ENCODE results near the gene PROKR1.
A peak's percentile ranks its signal among the peaks of the same experiment; 100 is the strongest.
"Not testable (repeated sequence)": the region's sequence is repeated elsewhere in the genome, so short reads cannot be mapped to it uniquely, and the experiment has no call there.

Gene PROKR1

GRCh38 chr2:68659081-68659480, 15.7 kb downstream of the PROKR1 start:
- DNase-seq = no peak

- no peak for DNase-seq
Observed at GRCh38 chr2:68660658-68661057, 17.3 kb downstream of the PROKR1 start.

DNA sequence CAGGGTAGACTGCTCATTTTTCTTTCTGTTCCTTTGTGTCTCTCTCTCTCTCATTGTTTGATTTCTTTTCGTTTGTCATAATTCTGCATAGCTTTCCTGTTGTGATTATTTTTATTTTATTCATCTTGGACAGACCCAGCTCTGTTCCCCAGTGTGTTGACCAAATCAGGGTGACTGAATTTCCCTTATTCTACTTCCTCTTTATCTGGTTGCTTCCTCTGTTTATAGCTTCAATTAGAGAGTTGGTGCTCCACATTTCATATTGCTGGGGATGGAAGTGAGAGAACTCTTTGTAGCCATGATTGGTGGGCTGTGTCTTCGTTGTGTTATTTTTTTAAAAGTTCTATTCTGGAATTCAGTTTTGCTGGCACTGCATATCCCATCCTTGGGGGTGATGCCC, 19.1 kb downstream of the PROKR1 start:
- no peak for DNase-seq

DNA sequence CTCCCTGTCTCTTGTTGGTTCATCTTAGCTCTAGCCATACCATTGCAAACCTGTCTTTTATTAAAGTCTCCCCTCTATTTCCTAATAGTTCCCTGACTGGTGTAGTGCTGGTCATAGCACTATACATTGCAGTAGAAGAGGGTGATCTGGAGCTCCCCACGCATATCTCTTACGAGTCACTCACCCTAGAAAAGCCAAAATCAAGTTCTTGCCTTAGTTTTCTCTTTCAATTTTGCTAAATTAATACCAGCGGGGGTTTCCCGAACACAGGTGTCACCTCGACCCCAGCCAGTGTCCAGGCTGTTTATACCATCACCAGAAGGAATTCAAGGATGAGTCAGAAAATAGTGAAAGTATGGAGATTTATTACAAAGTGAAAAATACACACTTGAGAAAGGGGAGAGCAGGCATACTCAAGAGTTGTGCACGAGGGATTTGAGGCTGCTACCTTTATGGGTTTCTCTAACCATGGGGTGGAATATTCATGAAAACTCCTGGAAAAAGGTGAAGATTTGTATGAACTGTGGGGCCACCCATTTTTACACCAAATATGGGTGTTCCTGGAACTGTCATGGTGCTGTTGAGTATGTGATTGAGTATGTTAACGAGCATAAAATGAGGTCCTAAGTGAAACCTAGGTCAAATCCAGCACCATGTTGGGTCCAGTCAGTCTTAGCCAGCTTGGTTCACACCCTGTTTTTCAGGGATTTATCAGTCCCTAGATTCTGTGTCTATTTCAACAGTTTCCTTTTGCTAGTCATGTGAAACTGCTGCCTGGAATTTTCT, 20.2 kb downstream of the PROKR1 start:
- DNase-seq = no peak

GRCh38 chr2:68667371-68667770, 24.0 kb downstream of the PROKR1 start:
- no peak for DNase-seq

- DNase-seq = no peak
Observed at GRCh38 chr2:68669651-68670050, 26.3 kb downstream of the PROKR1 start.

DNA sequence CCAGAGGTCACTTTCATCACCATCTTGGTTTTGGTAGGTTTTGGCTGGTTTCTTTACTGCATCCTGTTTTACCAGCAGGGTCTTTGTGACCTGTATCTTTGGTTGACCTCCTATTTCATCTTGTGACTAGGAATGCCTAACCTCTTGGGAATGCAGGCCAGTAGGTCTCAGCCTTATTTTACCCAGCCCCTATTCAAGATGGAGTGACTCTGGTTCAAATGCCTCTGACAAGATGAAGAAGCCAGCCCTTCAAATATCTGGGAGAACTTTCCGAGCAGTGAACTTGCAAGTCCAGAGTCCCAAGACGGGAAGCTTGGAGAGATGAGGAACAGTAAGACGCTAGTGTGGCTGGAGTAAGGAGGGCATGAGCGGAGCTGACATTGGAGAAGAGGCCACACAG, 28.6 kb downstream of the PROKR1 start:
- DNase-seq = no peak

DNA sequence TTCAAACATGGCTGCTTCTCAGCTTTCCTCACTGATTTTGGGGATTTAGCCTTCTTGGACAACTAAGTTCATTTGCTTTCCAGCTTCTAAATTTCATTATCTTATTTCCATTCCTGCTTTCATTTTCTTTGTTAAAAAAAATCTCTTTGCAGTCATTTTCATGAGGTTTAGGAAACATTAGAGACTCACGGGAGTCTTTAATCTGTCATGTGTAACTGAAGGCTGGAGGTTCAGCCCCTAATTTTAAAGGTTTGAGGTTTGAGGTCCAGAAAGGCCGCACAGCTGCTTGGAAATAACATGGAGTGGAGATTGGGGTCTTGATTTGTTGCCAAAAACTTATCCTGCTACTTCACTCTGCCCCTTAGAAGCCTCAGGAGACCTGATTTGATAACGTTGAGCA, 30.3 kb downstream of the PROKR1 start:
- no peak for DNase-seq

DNA sequence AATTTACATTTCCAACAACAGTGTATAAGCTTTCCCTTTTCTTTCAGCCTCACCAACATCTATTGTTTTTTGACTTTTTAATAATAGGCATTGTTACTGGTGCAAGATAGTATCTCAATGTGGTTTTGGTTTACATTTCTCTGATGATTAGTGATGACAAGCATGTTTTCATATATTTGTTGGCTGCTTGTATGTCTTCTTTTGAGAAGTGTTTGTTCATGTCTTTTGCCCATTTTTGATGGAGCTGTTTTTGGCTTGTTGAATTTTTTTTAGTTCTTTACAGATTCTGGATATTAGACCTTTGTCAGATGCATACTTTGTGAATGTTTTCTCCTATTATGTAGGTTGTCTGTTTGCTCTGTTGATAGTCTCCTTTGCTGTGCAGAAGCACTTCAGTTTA, 32.1 kb downstream of the PROKR1 start:
- DNase-seq = no peak

DNA sequence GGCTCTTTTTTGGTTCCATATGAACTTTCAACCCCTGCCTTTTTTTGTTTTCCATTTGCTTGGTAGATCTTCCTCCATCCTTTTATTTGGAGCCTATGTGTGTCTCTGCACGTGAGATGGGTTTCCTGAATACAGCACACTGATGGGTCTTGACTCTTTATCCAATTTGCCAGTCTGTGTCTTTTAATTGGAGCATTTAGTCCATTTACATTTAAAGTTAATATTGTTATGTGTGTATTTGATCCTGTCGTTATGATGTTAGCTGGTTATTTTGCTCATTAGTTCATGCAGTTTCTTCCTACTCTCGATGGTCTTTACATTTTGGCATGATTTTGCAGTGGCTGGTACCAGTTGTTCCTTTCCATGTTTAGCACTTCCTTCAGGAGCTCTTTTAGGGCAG, 34.5 kb downstream of the PROKR1 start:
- not testable (repeated sequence) for DNase-seq

DNA sequence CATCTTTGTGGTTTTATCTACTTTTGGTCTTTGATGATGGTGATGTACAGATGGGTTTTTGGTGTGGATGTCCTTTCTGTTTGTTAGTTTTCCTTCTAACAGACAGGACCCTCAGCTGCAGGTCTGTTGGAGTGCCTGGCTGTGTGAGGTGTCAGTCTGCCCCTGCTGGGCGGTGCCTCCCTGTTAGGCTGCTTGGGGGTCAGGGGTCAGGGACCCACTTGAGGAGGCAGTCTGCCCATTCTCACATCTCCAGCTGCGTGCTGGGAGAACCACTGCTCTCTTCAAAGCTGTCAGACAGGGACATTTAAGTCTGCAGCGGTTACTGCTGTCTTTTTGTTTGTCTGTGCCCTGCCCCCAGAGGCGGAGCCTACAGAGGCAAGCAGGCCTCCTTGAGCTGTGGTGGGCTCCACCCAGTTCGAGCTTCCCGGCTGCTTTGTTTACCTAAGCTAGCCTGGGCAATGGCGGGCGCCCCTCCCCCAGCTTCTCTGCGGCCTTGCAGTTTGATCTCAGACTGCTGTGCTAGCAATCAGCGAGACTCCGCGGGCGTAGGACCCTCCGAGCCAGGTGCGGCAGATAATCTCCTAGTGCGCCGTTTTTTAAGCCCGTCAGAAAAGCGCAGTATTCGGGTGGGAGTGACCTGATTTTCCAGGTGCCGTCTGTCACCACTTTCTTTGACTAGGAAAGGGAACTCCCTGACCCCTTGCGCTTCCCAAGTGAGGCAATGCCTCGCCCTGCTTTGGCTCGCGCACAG, 36.0 kb downstream of the PROKR1 start:
- DNase-seq = peak; percentile 71

DNA sequence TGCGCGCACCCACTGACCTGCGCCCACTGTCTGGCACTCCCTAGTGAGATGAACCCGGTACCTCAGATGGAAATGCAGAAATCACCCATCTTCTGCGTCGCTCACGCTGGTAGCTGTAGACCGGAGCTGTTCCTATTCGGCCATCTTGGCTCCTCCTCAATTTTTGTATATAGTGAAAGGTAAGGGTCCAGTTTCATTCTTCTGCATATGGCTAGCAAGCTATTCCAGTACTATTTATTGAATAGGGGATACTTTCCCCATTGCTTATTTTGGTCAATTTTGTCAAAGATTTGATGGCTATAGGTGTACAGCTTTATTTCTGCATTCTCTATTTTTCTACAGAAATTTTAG, 36.5 kb downstream of the PROKR1 start:
- DNase-seq = peak; percentile 48

DNA sequence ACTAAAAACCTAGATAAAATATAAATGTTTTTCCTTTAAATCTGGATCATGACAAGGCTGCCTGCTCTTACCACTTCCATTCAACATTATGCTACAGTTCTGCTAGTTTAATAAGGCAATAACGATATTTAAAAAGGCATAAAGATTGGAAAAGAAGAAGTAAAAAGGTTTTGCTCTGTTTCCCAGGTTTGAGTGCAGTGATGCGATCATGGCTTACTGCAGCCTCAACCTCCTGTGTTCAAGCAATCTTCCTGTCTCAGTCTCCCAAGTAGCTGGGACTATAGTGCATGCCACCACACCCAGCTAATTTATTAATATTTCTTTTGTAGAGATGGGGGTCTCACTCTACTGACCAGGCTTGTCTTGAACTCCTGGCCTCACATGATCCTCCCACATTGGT, 40.8 kb downstream of the PROKR1 start:
- DNase-seq = no peak

DNA sequence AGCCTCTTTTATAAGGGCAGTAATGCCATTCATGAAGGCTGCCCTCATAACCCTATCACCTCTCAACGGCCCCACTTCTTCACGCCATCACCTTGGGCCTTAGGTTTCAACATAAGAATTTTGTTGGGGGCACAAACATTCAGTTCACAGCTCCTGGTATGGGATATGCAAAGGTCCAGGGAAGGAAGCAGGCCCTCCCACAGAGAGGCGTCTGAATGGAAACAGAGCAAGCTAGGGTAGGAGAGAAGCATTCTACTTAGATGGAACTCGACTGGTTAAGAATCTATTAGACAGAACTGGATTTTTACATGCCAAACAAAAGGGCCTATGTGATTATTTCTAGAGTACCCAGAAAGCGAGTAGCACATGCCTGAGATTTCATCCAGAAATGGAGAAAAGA, 42.8 kb downstream of the PROKR1 start:
- DNase-seq = no peak

DNA sequence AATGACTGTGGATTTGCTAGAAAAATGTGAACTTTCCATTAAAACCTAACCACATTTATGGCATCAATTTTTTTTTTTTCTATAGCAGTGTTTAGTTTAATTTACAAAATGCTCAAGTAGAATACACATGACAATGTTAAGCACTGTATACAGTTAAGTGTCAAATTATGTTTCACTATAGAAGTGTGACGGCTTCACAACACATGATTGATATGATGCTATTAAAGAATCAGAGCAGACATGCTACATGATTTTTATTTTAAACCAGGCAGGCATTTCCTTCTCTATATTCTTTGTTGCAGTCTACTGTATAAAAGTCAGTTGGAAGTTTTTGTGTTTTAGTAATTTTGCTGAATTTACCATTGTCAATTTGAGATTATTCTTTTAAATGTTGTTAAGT, 43.6 kb downstream of the PROKR1 start:
- DNase-seq = no peak

DNA sequence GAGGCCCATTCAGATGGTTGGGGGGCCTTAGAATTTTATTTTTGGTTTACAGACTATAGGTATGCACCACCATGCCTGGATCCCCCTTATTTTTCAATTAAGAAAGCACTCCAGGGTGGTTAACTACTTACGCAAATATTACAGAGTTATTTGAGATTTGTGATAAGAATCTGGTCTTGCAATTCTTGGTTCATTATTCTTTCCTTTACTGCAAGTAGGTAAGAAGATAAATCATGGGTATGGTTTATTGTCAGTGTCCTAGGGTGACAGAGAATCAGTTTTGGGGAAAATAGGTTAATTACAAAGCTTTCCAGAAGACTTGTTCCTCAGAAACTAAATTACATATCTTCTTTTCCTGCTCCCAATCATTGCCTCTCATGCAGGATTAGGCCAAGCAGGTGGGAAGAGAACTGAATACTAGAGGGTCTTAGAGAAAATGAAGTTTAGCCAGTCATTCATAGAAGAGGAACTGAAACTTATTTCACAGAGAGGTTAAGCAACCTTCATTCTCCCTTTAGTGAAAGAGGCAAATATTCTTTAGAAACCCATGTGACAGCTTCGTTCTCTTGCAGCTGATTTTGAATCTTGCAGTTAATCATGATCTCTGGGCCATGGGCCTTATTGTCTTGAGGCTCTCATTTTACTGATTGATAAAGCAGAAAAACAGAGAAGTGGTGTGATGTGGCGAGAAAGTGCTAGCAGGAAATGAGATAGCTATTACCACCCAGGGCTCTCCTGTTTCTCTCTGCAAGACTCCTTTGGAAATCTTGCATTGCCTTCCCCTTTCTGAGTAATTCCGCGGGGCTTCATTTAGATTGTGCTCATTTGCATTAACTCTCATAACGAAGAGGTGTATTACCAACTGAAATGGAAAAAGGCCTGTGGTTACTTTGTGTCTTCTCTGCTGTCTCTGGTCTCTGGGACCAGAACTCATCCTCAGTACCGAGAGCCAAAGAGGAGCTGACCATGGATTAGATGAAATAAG, 46.5 kb downstream of the PROKR1 start:
- DNase-seq = no peak

DNA sequence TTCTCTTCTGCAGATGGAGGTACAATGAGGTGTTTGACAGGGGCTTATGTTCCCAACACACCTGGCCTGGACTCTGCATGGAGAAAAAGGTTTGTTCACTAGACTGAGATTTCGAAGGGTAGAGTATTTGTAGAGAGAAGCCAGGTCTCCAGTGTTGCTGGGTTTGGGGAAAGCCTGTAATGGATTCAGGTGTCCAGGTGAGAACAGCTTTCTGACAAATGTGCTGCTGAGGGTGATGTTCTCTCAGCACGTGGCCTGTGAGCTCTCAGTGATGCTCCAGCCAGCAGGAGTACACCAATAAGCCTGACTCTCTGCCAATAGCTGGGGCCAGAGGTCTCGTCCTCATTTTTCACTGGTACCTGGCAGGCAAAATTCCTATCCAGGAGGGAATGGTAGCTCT, 47.5 kb downstream of the PROKR1 start:
- no peak for DNase-seq

GRCh38 chr2:68692511-68692910, 49.1 kb downstream of the PROKR1 start:
- DNase-seq = no peak

DNA sequence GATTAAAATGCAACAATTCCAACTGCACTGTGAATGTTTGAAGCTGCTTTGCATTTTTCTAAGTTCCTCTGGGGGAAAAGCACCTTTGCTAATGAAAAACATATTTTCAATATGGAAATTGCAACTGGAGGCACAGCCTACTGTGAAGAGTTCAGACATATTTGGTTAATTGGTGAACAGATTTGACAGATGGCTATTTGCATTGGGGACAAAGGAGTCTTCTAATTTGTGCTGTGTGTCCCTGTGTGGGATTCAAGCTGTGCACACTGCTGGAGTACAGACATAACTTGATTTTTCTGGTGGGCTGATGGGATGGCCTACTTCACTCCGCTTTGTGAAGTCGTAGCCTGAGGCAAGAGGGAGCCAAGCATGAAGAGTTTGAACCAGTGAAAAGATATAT, 50.6 kb downstream of the PROKR1 start:
- DNase-seq = no peak

DNA sequence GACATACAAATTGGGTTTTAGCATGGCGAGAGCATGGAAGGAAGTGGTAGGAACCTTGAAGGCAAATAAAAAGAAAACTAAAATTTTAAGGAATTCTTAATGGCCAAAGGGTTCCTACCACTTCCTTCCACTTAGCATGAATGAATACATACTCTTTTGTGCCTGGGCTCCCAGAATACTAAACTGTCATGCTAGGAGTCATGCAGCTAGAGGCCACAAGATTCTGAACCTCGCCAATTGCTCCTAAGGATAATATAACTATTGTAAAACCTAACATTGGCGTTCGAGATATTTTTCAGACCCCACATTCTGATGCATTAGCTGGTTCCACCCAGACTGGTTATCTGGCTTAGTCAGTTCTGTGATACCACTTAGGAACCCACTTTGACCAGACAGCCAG, 52.6 kb downstream of the PROKR1 start:
- DNase-seq = no peak

GRCh38 chr2:68696554-68696953, 53.2 kb downstream of the PROKR1 start:
- DNase-seq = no peak

GRCh38 chr2:68698567-68699377, 55.4 kb downstream of the PROKR1 start:
- DNase-seq = no peak

DNA sequence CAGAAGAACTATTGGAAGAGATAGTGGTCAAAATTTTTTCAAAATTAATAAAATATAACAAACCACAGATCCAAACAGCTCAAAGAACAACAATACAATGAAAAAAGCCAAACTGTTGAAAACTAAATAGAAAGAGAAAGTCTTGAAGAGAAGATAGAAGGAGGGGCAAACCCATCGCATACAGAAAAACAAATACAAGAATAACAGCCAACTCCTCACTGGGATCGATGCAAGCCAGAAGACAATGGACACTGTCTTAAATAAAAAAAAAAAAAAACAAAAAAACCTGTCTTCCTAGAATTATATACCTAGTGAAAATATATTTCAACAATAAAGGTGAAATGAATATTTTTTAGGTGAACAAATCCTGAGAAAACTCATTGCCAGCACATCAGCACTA, 57.2 kb downstream of the PROKR1 start:
- no peak for DNase-seq
